MCF 10A (cell line): ENCODE data around the gene C2CD3. TPM values are rescaled to one million over a fixed set of nuclear protein-coding genes. Genes with fewer than 3 reads are reported as not detected.

Experiments used
- BruUV-seq: library from RNA; stranded (reverse); fragments of 400-500 nt; replicated peaks from 2 replicates; lab custom pipeline; 2021; lab: Mats Ljungman, UMichigan
- CTCF ChIA-PET: fragments of 300-600 bp; sonication (Branson Sonifier 250); formaldehyde crosslinking; extraction: SDS; loops from one replicate; lab custom pipeline; 2021; ENCODE audit warnings: antibody characterized with exemption, inconsistent platforms; lab: Yijun Ruan, JAX
- POLR2A ChIA-PET: fragments of 300-600, 350-650 bp; sonication (Branson Sonifier 250); formaldehyde crosslinking; extraction: SDS; loops from one replicate; lab custom pipeline; 2020; ENCODE audit warnings: antibody characterized with exemption, inconsistent platforms; lab: Yijun Ruan, JAX
- DNase-seq: peaks from one replicate; pipeline ENCODE4 v3.0.0-alpha.2; 2018; ENCODE audit not compliant: unreplicated experiment
- H3K27ac Mint-ChIP-seq: one replicate; pipeline ENCODE4 v1.8.0; 2022; ENCODE audit warnings: mild to moderate bottlenecking, low read depth, mixed read lengths; ENCODE audit not compliant: unreplicated experiment
- H3K27me3 Mint-ChIP-seq: one replicate; pipeline ENCODE4 v1.8.0; 2022; ENCODE audit warnings: mixed read lengths; ENCODE audit not compliant: insufficient read depth, unreplicated experiment
- H3K36me3 Mint-ChIP-seq: one replicate; pipeline ENCODE4 v1.8.0; 2022; ENCODE audit warnings: mild to moderate bottlenecking, moderate library complexity, mixed read lengths; ENCODE audit not compliant: insufficient read depth, unreplicated experiment
- H3K4me1 Mint-ChIP-seq: one replicate; pipeline ENCODE4 v1.8.0; 2022; ENCODE audit warnings: mixed read lengths; ENCODE audit not compliant: insufficient read depth, unreplicated experiment
- H3K4me3 Mint-ChIP-seq: one replicate; pipeline ENCODE4 v1.8.0; 2022; ENCODE audit warnings: mild to moderate bottlenecking, moderate library complexity, mixed read lengths; ENCODE audit not compliant: unreplicated experiment
- H3K9me3 Mint-ChIP-seq: one replicate; pipeline ENCODE4 v1.8.0; 2022; ENCODE audit warnings: mixed read lengths; ENCODE audit not compliant: unreplicated experiment
- intact Hi-C: fragments of 100-400 bp; cut with micrococcal nuclease; formaldehyde crosslinking; loops from 2 replicates; pipeline ENCODE4 v1.14.1; 2022
- total RNA-seq: library from RNA; stranded (reverse); gene quantifications from 2 replicates; pipeline ENCODE4 v1.2.3, GENCODE V29; 2022
- TF ChIP-seq, protein P1 (sequence below): fragments of 200-600 bp; IDR thresholded peaks from one replicate; pipeline ENCODE4 v1.8.0; 2022; ENCODE audit warnings: antibody characterized with exemption, mild to moderate bottlenecking; ENCODE audit not compliant: unreplicated experiment

Gene C2CD3
- total RNA-seq, 1 experiment from 2014 or later = 18.7 TPM

GRCh38 chr11:74008373-74009229 lies 162.2 kb downstream of the C2CD3 start, which contains the start of gene UCP3:
Gene UCP3, minus strand, starts transcription at chr11:74009085. Its CDS starts 2,043 bp downstream, at chr11:74007042.
- H3K4me1 Mint-ChIP-seq = no peaks in the 10 kb centered on the region
- TF ChIP-seq, protein P1, sequence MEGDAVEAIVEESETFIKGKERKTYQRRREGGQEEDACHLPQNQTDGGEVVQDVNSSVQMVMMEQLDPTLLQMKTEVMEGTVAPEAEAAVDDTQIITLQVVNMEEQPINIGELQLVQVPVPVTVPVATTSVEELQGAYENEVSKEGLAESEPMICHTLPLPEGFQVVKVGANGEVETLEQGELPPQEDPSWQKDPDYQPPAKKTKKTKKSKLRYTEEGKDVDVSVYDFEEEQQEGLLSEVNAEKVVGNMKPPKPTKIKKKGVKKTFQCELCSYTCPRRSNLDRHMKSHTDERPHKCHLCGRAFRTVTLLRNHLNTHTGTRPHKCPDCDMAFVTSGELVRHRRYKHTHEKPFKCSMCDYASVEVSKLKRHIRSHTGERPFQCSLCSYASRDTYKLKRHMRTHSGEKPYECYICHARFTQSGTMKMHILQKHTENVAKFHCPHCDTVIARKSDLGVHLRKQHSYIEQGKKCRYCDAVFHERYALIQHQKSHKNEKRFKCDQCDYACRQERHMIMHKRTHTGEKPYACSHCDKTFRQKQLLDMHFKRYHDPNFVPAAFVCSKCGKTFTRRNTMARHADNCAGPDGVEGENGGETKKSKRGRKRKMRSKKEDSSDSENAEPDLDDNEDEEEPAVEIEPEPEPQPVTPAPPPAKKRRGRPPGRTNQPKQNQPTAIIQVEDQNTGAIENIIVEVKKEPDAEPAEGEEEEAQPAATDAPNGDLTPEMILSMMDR = no peak
- ChIA-PET POLR2A (no interaction called here), CTCF (interaction anchor here (0.6 kb wide), 1 partner anchor 202 kb away, joined by 3 read pairs; no protein-coding TSS in a partner anchor)
- H3K4me3 Mint-ChIP-seq = no peak within 1 kb of the TSS
- peaks cover 6% of the 10 kb centered on the region for H3K36me3 Mint-ChIP-seq
- no peak for DNase-seq
- no peak within 1 kb of the TSS for H3K27ac Mint-ChIP-seq
- no peaks in the 10 kb centered on the region for H3K9me3 Mint-ChIP-seq
- no peaks in the 10 kb centered on the region for H3K27me3 Mint-ChIP-seq
- intact Hi-C loops = no loop called here
- no TSS peak for BruUV-seq

DNA sequence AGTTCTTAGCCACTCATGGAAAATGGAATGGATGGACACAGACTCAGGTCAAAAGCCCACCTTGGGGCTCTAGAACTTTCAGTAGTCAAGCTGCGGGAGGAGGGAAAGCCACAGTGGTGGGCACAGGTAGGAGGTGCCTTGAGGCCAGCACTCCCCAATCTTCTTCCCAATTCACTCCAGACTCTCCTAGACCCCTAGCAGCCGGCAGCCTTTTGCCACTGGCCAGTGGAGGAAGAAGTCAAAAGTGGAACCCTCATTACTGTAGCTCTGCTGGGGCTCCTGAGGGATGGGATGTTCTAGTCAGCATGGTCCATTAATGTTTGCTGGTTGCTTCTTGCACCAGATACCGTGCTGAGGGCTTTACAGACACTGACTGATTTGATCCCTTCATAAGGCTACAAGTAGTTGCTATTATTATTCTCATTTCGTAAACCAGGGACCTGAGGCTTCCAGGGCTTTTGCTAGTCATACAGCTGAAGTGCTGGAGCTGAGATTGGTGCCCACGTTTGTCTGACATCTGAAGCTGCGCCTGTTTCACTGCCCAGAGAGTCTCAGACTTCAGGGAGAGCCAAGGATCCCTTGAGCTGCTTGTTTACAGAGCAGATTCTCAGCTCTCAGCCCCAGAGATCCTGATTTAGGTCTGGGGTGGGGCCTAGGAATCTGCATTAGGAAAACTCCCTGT lies 163.0 kb downstream of the C2CD3 start:
- TF ChIP-seq, protein P1 = no peak
- BruUV-seq = no TSS peak
- CTCF ChIA-PET = interaction anchor here (0.6 kb wide), 1 partner anchor 201 kb away, joined by 3 read pairs; no protein-coding TSS in a partner anchor
- POLR2A ChIA-PET = no interaction called here
- Mint-ChIP-seq H3K36me3 (peaks cover 11% of the 10 kb centered on the region), H3K27me3 (no peaks in the 10 kb centered on the region), H3K4me3 (no peak overlapping the region), H3K4me1 (no peaks in the 10 kb centered on the region), H3K9me3 (no peaks in the 10 kb centered on the region), H3K27ac (no peak overlapping the region)
- intact Hi-C loops = no loop called here
- DNase-seq = no peak

GRCh38 chr11:74006743-74007304 lies 164.0 kb downstream of the C2CD3 start:
- Mint-ChIP-seq H3K36me3 (peaks cover 13% of the 10 kb centered on the region), H3K27me3 (no peaks in the 10 kb centered on the region), H3K4me1 (peaks cover 5% of the 10 kb centered on the region), H3K4me3 (no peak overlapping the region), H3K9me3 (no peaks in the 10 kb centered on the region), H3K27ac (no peak overlapping the region)
- no TSS peak for BruUV-seq
- ChIA-PET CTCF (no interaction called here), POLR2A (no interaction called here)
- DNase-seq = no peak
- TF ChIP-seq, protein P1 = no peak
- intact Hi-C loops = no loop called here
